Stimulated activated CD4-positive, alpha-beta T cell treated with anti-CD3 and anti-CD28 coated beads, TNF-alpha, amount 100 ng/mL, for 1 hour (primary cell): ENCODE measurements around the gene LSP1.

ENCODE experiments used
- DNase-seq, 3 donors: peaks; one replicate each; pipeline ENCODE4 v3.0.0-alpha.2; 2020; ENCODE audit warnings: low read depth in 3 of 3, low spot score in 1 of 3

Gene LSP1

DNA sequence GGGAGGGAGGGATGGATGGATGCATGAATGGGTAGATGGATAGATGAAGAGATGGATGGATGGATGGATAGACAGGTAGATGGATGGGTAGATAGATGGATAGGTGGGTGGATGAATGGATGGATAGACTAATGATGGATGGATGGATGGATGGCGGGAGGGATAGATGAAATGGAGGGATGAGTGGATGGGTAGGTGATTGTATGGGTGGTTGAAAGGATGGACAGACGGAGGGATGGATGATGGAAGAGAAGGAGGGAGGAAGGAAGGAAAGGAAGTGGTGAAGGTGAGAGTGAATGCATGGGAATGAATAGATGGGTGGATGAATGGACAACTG is 62.9 kb downstream of the LSP1 start:
- DNase-seq: no peak

DNA sequence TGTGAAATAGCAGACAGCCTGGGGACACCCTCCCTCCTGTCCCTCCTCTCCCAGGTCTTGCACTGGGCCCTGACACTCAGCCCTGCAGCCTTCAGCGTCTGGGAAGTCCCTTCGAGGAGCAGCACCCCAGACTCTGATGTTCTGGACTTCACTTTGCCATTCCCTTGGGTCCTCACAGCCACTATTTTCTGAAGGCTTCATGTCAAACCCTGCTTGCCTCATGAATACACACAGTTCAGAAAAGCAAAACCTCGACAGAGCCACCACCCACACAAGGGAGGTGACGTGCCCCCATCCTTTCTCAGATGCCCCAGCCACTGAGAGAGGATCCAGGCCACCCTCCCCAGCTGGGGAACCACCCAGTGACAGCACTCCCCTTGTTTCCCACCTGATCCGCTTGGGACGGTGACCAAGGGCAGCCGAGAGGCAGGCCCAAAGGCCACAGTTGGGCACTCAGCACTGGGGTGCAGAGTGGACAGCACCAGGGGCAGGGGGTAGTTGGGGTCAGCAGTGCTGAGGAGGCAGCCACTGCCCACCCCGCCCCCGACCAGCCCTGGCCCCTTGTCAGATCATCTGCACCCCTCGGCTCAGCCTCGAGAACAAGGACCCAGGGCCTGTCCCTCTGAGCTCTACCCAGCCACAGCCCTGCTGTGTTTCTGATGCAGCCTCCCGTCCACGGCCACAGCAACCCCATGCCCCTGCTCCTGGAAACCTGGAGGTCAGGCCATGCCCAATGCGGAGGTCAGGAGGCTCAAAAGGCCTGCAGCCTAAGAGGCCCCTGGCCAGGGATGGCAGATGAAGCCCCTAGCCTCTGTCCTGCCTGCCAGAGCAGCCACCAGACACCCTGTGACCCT is 63.5 kb downstream of the LSP1 start:
- no peak for DNase-seq

DNA sequence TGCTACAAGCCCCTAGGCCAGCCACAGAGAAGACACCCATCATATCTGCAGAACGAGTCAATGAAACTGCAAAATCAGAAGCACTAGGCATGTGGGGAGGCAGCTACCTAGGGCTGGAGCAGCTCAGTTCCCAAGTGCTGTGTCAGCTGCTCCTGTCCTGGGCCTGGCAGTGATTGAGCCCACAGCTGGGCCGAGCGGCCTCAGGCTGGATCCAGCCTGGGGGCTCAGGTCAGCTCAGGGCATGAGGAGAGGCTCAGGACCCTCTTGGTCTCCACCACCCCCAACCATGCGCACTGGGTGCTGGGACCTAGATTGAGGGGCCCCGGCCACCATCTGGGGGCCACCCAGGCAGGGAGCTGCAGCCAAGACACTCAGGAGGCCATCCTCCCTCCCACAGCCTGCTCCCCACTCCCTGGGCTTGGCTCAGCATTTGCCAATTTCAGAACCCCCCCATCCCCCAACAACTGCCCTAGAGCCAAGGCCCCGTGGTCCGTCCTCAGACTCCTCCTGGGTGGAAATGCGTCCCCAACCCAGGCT is 64.2 kb downstream of the LSP1 start:
- DNase-seq: no peak

DNA sequence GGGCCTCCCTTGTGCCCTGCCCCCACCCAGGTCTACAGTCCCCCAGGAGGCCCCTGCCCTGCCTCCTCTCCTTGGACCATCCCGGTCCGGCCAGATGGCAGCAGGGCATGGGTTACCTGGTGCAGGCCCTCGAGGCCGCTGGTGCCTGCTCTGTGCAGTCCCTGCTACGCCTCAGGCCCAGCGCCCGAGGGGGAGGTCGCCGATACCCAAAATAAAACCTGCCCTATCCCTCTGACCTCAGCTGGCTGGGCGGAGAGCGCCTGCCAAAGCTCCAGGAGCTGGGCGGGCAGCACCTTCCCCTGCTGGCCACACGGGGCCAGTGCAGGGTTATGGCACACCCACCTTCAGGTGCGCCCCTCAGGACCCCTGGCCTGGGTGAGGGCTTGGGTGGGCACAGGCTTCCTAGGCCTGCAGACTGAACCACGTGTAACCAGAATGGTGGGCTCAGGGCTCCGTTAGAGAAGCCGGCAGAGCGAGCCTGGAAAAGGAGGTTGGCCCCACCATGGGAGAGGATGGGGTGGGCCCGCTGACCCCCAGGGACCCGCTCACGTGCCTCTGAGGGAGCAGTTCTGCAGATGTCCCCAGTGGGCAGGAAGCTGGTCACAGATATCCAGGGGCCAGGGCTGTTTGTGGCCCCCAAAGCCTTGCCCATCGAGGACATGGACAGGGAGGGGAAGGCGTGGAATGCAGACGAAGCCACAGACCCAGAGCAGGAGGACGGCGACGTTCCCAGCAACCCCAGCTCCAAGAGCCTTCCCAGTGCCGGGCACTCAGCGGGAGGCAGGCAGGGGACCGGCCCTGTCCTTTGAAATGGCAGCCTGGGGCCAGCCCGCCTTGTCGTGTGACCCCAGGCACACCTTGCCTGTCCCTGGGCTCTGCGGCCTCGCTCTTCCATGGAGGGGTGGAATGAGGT is 64.9 kb downstream of the LSP1 start:
- no peak for DNase-seq

DNA sequence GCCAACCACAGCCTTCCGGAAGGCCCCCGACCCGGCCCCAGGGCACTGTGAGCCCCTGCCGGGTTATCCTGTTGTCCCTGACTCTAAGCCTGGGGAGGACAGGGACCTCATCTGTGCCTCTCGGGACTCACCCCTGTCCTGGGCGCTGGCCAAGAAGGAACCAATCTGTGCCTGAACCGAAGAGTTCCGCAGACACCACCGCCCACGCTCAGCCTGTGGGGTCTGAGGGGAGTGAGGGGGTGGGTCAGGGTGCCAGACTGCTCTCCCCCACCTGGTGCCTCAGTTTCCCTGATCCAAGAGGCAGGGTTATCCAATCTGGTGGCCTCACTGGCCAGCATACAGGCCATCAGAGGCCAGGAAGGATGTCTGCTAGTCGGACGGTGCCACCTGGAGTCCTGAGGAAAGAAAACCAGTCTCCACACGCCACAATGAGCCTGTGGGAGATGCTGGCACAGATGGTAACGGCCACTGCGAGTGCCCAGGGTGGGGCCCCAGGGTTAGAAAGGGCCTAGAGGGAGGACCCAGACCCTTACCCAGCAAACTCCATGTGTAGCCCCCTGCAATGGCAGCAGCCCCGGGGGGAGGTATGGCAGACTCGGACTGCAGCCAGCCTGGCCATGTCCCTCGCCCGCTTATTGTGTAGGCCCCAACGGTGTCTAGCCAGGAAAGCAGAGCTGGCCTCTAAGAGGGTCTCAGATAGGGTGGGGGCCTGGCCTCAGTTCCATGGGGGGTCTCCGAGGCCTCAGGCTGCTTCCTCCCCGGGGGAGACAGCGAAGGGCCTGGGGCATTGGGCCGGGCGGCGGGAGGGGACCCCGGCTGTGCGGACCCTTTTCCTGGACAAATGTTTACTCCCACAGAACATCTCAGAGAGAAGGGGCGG is 65.8 kb downstream of the LSP1 start:
- no peak for DNase-seq

DNA sequence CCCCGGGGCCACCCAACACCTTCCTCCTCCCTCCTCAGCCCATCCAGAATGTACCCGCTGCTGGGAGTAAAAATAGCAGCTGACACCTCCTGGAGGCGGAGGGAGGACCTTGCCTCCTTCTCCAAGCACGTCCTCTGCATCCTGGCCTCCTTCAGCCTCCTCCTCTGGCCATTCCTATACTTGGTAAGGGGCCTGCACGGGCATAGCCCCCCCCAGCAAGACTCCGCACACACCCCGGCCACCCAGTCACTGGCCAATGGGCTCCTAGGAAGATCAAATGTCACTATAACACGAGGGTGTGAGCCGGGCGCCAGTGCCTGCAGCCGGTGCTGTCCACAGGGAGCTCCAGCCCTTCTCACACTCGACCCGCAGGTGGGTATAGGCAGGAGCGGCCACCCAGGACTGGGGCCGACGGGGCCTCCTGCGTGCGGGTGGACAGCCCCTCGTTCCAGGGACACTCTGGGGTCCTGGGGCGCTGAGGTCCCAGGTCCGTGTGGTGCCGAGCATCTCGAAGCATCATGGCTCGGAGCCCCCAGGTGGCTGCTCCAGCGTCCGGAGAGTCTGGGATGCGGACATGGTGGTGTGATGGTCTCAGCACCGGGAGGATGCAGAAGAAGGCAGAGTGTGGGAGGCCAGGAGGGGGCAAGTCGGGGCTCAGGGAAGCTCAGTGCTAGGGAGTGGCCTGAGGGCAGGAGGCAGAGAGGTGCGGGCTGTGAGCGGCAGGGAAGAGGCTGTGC is 66.7 kb downstream of the LSP1 start, which contains the start of gene TNNT3:
TNNT3 (plus strand) TSS at position 313 of the 737 bp plus-strand sequence. CDS start 3,172 bp downstream, outside the sequence.
- no peak for DNase-seq

DNA sequence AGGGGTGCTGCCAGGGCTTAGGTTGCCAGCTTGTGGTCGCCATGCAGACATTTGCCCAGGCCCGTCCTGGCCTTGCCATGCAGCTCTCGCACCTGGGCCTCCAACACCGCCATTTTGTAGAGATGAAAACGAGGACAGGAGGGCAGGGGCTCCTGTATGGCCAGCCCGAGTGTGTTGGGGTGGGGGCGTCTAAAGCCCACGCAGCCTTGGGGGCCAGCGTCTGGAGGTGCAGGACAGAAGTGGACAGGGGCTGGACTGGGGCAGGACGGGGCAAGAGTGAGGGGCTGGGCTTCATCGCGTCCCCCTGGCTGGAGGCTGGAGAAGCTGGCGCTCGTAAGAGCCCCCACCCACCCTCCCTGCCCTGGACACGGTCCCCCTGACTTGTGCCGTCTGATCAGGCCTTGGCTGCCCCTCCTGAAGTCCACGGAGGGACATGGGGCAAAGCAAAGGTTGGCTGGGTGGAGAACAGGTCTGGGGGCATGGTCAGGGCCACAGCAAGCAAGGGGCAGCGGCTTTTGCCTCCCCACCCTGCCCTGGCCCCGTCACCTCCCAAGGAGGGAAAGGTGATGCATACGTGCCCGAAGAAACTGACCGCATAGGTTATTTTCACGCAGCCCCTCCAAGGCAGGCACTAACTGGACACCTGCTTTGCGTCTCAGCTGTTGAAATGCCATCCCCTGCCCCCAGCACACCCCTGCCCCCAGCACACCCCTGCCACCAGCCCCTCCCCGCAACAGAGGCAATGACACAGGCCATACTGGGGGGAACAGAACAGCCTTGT is 67.4 kb downstream of the LSP1 start:
- no peak for DNase-seq

DNA sequence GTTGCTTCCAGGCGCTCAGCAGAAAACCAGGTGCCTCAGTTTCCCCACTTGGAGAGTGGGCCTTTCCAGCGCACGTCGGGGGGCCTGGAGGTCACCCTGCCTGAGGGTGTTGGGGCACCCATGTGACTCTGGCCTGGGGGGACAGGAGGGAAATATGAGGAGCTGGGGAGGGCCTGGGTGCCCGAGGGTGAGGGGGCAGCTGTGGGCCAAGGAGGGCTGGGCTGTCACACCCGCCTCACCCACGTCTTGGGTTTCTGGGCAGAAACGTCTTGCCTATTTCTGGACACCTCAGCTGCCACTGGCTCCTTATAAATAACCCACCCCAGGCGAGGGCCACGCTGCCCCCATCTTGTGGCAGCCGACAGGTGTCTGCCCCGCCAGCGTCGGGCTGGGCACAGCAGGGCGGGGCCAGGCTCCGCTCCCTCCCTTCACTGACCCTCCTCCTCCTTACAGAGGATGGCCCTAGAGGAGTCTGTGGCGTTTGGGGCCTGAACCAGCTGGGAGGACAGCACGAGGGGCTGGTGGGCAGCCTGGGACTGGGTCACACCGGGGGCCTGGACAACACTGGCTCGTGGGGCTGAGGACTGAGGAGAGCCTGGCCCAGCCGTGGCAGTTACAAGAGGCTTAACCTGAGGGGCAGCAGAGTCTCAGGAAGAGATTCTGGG is 68.2 kb downstream of the LSP1 start:
- DNase-seq: no peak

DNA sequence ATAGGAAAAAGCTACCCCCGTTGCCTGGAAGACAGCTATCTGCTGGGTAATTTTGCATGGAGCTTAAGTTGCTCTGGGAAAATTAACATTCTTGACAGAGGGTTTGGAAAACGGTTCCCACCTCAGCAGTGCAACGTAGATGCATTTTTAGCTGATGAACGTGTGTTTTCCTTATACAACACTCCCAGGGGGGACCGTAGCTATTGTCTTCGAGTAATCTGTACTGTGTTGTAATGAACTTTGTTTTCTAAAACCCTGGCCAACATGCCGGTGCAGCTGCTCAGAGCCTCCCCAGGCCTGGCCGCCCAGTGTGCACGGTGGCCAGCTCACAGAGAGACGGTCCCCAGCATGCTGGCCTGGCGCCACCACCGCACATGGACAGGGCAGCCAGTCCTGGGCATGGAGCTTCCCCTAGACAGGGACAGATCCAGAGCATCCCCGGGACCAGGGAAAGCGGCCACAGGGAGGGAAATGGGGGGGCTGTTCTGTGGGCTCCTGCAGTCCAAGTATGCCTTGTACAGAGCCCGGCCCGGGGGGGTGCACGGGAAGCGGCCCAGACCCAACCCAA is 68.8 kb downstream of the LSP1 start:
- DNase-seq: no peak

DNA sequence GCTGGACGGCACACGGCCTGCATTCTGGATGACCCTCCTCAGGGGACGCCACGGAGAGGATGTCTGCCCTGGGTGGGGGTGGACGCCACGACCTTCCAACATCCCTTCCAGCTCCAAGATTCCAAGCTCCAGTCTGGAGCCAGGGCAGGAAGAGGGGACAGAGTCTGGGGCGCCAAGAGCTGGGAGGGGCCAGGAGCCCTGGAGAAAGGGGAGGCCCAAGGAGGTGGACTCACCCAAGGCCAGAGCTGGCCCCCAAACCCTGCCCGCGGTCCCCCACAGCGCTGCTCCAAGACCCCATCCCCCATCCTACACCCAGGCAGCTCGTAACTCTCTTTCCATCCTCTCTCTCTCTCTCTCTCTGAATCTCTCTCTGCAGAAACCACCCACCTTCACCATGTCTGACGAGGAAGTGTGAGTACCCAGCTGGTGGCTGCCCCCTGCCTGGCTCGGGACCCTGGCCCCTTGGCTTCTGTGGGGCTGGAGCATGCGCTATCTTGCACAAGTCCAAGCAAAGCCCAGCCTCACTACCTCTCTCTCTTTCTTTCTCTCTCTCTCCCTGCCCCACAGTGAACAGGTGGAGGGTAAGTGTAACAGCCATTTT is 69.7 kb downstream of the LSP1 start:
- no peak for DNase-seq

DNA sequence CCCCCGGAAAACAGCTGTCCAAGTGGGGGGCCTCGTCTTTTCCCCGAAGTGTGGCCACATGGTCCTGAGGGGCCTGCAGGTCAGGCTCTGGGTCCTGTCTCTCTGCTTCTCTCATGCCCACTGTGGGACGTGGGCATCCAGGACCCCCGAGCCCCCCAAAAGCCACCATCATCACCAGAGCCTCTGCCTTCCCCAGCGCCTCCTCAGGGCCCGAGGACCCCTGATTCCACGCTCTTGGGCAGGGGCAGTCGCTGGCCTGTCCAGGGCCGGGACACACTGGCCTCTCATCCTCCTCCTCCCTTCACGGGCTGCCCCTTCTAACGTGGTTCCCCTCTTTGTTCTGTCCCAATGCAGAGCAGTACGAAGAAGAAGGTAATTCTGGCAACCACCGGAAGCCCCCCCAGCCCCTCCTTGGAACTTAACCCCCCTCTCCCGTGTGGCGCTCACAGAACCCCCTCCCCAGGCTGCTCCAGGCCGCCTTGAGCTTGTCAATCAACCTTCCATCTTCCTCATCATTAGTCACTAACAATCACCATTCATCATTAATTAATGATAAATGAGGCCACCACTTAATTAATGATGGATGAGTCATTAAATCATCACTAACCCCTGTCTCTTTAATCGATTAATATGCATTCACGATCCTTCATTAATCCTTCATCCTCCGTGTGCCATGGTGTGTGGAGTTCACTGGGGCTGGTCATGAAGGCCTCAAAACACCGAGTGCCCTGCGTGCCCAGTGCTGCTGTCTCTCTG is 70.5 kb downstream of the LSP1 start:
- no peak for DNase-seq

DNA sequence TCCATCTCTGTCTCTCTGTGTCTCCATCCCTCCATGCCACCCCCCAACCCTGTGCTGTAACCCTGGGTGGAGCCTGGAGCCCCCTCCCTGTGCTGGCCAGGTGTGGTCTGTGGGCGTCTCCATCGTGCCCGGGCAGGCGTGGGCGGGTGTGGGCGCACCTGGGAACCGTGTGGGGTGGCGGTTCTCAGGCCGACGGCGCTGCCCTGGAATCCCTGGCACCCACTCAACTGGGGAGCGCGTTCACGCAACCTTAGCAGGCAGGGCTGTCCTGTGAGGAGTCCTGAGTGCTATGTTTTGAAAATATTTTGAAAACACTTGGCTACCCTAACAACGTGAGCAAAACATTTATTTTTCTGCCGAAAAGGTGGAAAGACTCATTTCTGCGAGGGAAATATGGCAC is 71.3 kb downstream of the LSP1 start:
- DNase-seq: no peak

DNA sequence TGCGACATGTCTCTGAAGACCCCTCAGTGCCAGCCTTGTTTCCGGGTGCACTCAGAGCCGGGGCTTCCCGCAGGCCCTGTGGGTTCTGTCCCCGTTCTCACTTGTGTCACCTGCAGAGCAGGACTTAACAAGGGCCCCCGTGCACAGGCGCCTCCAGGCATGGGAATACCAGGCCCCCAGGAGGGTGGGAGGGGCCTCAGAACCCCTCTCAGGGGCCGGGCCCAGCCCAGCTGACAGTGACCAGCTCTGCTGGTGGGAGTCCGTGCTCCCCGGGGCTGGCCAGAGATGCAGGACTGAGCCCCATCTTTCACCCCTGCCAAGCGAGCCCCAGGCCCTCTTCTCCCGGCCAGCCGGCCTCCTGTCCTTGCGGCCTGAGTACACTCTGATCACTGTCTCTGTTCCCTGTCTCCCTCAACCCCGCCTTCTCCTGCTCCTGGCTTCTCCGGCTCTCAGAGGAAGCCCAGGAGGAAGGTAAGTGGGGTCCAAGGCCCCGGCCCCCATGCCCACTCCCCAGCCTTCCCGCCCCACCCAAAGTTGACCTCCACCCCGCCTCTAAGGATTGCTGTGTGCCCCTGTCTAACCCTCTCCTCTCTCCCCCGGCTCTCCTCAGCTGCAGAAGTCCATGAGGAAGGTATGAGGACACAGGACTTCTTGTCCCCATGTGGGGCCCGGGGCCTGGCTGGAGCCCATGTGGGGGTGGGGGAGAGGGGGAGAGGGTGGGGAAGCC is 71.9 kb downstream of the LSP1 start:
- DNase-seq: no peak

DNA sequence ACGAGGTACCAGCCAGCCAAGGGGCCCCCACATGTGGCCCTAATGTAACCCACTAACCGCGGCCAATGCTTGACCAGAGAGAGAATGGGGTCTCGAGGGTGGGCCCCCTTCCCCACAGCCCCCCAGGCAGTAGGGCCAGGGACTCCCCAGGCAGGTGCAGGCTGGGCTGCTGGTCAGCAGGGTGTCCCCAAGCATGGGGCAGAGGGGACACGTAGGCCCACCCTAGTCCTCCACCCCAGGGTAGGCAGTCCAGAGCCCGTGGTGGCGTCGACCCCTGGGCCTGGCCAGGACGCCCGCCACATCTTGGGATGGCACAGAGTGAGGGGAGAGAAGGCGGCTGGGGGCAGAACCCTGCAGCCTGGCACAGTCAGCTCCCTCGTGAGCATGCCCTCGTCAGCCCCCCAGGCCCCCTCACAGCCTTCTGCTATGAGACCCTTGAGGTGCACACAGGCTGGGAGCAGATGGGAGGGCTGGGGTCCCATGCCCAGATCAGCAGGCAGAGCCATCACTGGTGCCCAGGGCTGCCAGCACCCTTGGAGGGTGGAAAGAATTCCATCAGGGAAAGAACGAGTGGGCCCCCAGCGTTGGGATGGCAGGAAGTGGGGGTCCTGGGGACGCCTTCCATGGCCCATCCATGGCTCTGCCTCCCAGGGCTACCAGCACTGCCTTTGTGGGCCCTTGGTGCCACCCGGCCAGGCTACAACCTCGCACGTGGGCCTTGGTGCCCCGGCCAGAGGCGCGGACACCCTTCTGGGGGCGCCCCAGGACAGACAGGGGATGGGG is 72.7 kb downstream of the LSP1 start:
- DNase-seq: no peak

DNA sequence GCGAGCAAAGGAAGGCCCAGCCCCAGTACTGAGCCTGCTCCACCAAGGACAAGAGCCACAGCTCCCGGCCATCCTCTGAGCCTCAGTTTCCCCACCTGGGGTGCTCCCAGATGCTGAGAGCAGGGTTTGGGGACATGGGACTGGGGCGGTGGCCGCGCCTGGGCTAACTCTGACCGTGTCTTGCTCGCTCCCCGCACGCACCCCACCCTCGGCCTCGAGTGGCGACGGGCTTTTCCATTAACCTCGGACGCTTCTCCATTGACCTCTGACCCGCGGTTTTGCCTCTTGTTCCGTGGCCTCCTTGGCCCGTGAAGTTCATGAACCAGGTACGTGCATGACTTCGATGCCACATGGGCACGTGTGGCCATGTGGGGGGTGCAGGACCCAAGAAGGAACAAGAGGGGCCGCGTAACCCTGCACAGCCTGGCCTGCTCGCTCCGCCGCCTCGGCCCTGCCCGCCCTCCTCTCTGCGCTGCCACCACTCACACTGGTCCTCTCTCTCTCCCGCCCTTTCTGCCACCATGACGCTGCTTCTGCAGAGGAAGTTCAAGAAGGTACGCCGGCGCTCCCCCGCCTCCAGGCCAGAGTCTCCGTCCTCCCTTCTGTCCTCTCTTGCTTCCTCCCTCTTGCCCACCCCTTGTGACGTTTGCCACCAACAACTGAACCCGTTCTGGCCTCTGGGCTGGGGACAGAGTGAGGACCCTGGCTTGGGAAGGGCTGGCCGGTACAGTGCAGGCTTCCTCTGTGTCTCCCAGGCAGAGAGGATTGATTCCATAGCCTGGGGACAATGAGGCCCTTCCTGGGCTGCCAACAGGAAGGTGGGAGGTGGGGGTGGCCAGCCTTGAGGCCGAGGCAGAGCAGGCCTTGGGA is 73.5 kb downstream of the LSP1 start:
- DNase-seq: no peak
